ENCODE measurements around the gene ATXN1.

GRCh38 chr6:16375206-16375605, 386.1 kb downstream of the ATXN1 start:
- TF ChIP-seq GATA2 (IDR thresholded peaks at IDR 0.05; ENCODE audit: low read depth, low read length) (no peak), GATA3 (IDR thresholded peaks at IDR 0.05; ENCODE audit: low read depth, low read length) (no peak)
